PC-9 (cell line): ENCODE data around the gene AMIGO2. TPM values are rescaled to one million over a fixed set of nuclear protein-coding genes. Genes with fewer than 3 reads are reported as not detected.

Experiments
- BruUV-seq: library from RNA; stranded (reverse); fragments of 400-500 nt; replicated peaks from 2 replicates; lab custom pipeline; 2021; lab: Mats Ljungman, UMichigan
- CTCF ChIA-PET: fragments of 300-600 bp; sonication (Branson Sonifier 250); formaldehyde crosslinking; loops from one replicate; lab custom pipeline; 2022; ENCODE audit warnings: antibody characterized with exemption; lab: Charles Lee
- POLR2A ChIA-PET: fragments of 300-600 bp; sonication (Branson Sonifier 250); formaldehyde crosslinking; loops from one replicate; lab custom pipeline; 2022; ENCODE audit warnings: antibody characterized with exemption; ENCODE audit not compliant: unreplicated experiment; lab: Charles Lee
- DNase-seq, 2 experiments: peaks; one replicate each; pipeline versions ENCODE4 v3.0.0 to v3.0.0-alpha.2; 2015 to 2022; ENCODE audit warnings: mixed read lengths in 1 of 2
- H2AFZ ChIP-seq: fragments of 200-600 bp; sonication (generic); 2 replicates; pipeline ENCODE4 v1.8.1; 2017; ENCODE audit warnings: antibody characterized with exemption
- H3F3A ChIP-seq: fragments of 200-600 bp; sonication (generic); 2 replicates; pipeline ENCODE4 v1.8.1; 2017; ENCODE audit warnings: antibody characterized with exemption, mild to moderate bottlenecking, low read depth; ENCODE audit not compliant: insufficient read depth
- H3K27ac ChIP-seq: fragments of 200-600 bp; sonication (generic); 2 replicates; pipeline ENCODE4 v1.6.1; 2016; ENCODE audit warnings: mixed run types
- H3K27me3 ChIP-seq: fragments of 200-600 bp; sonication (generic); 2 replicates; pipeline ENCODE4 v1.6.1; 2016; ENCODE audit warnings: low read depth, mixed run types; ENCODE audit not compliant: insufficient read depth
- H3K36me3 ChIP-seq: fragments of 200-600 bp; sonication (generic); 2 replicates; pipeline ENCODE4 v1.6.1; 2016; ENCODE audit warnings: low read depth, mixed run types
- H3K4me1 ChIP-seq: fragments of 200-600 bp; sonication (generic); replicated peaks from 2 replicates; pipeline ENCODE4 v1.6.1; 2016; ENCODE audit warnings: mixed run types; ENCODE audit not compliant: insufficient read depth
- H3K4me2 ChIP-seq: fragments of 200-600 bp; sonication (generic); 2 replicates; pipeline ENCODE4 v1.6.1; 2017; ENCODE audit warnings: mixed run types
- H3K4me3 ChIP-seq: fragments of 200-600 bp; sonication (generic); 2 replicates; pipeline ENCODE4 v1.6.1; 2016; ENCODE audit warnings: mixed run types
- H3K79me2 ChIP-seq: fragments of 200-600 bp; sonication (generic); 2 replicates; pipeline ENCODE4 v1.6.1; 2017; ENCODE audit warnings: low read depth, mixed run types
- H3K9me2 ChIP-seq: fragments of 200-600 bp; sonication (generic); 2 replicates; pipeline ENCODE4 v1.8.1; 2017; ENCODE audit warnings: mild to moderate bottlenecking; ENCODE audit not compliant: insufficient read depth
- H3K9me3 ChIP-seq: fragments of 200-600 bp; sonication (generic); 2 replicates; pipeline ENCODE4 v1.8.1; 2016; ENCODE audit warnings: low read depth; ENCODE audit not compliant: insufficient read depth
- H4K20me1 ChIP-seq: fragments of 200-600 bp; sonication (generic); 2 replicates; pipeline ENCODE4 v1.8.1; 2017; ENCODE audit not compliant: insufficient read depth
- CTCF ChIP-seq: fragments of 200-600 bp; sonication (generic); conservative IDR thresholded peaks from 2 replicates; pipeline ENCODE4 v1.6.1; 2017; ENCODE audit warnings: mixed run types, antibody characterized with exemption, mild to moderate bottlenecking, moderate library complexity
- EZH2 ChIP-seq: fragments of 200-600 bp; sonication (generic); IDR thresholded peaks from 2 replicates; pipeline ENCODE4 v1.8.0; 2017; ENCODE audit warnings: antibody characterized with exemption, low read depth
- intact Hi-C: fragments of 100-400 bp; cut with micrococcal nuclease; formaldehyde crosslinking; loops from one replicate; pipeline ENCODE4 v1.10.0; 2022; ENCODE audit not compliant: unreplicated experiment
- total RNA-seq: library from RNA; stranded (reverse); gene quantifications from 2 replicates; pipeline ENCODE4 v1.2.3, GENCODE V29; 2021

Gene AMIGO2
- total RNA-seq, 1 experiment from 2014 or later, result 41.9 TPM

GRCh38 chr12:47071241-47071852 lies 8.4 kb downstream of the AMIGO2 start:
- DNase-seq, result no peak
- Histone ChIP-seq H3K27ac (no peak overlapping the region), H3K36me3 (peaks cover 8% of the 10 kb centered on the region), H3K4me1 (peaks cover 10% of the 10 kb centered on the region; the same call in 1 of the 2 replicates), H3K4me3 (no peak overlapping the region), H3K4me2 (no peak overlapping the region), H2AFZ (no peak overlapping the region), H3K9me3 (peaks cover 3% of the 10 kb centered on the region; the same call in 1 of the 2 replicates), H3F3A (no peaks in the 10 kb centered on the region; the same call in 1 of the 2 replicates), H3K79me2 (peaks cover 16% of the 10 kb centered on the region), H4K20me1 (no peaks in the 10 kb centered on the region), H3K27me3 (no peaks in the 10 kb centered on the region), H3K9me2 (no peaks in the 10 kb centered on the region)
- TF ChIP-seq EZH2 (no peak), CTCF (peak; percentile 70)
- no TSS peak for BruUV-seq
- ChIA-PET POLR2A (interaction anchor here (0.6 to 0.7 kb wide), 6 partner anchors 12 to 946 kb away, joined by 3 to 13 read pairs (median 4); no protein-coding TSS in a partner anchor), CTCF (interaction anchor here (0.8 to 1.8 kb wide), 5 partner anchors 37 to 999 kb away, joined by 3 to 10 read pairs (median 3); no protein-coding TSS in a partner anchor)
- intact Hi-C loops, result no loop called here

DNA sequence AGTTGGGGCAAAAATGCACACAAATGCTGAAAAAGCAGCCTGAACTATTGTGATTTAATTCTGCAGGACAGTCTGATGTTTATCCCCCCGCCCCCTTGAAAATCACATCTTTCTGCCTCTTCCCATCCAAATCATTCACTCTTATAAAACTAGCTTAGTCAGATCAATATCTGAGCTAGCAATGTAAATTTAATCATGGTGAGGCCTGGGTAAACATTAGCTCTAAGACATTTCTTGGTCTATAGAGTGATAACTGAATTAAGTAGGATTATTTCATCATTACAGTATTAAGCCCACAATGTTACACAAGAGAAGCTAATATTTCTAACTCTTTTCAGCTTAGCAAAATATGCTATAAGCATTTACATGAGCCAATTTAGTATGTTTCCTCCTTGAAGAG lies 9.4 kb downstream of the AMIGO2 start:
- H3K4me1 ChIP-seq, result peaks cover under 1% of the 10 kb centered on the region; the same call in 1 of the 2 replicates
- H3K9me2 ChIP-seq, result no peaks in the 10 kb centered on the region
- H3K4me2 ChIP-seq, result no peak overlapping the region
- intact Hi-C loops, result no loop called here
- no peak for DNase-seq
- H3K4me3 ChIP-seq, result no peak overlapping the region
- peaks cover 6% of the 10 kb centered on the region for H3K79me2 ChIP-seq
- H3K9me3 ChIP-seq, result peaks cover 3% of the 10 kb centered on the region; the same call in 1 of the 2 replicates
- no peaks in the 10 kb centered on the region for H3K27me3 ChIP-seq
- no peaks in the 10 kb centered on the region for H4K20me1 ChIP-seq
- TF ChIP-seq EZH2 (no peak), CTCF (no peak)
- H3K27ac ChIP-seq, result no peak overlapping the region
- no peak overlapping the region for H2AFZ ChIP-seq
- BruUV-seq, result no TSS peak
- POLR2A ChIA-PET, result interaction anchor here (0.5 to 0.7 kb wide), 3 partner anchors 8 to 945 kb away, joined by 3 to 4 read pairs (median 4); no protein-coding TSS in a partner anchor
- no peaks in the 10 kb centered on the region; the same call in 1 of the 2 replicates for H3K36me3 ChIP-seq
- no peaks in the 10 kb centered on the region; the same call in 1 of the 2 replicates for H3F3A ChIP-seq
- CTCF ChIA-PET, result interaction anchor here (0.6 to 1.8 kb wide), 6 partner anchors 8 to 998 kb away, joined by 3 to 14 read pairs (median 8); no protein-coding TSS in a partner anchor

DNA sequence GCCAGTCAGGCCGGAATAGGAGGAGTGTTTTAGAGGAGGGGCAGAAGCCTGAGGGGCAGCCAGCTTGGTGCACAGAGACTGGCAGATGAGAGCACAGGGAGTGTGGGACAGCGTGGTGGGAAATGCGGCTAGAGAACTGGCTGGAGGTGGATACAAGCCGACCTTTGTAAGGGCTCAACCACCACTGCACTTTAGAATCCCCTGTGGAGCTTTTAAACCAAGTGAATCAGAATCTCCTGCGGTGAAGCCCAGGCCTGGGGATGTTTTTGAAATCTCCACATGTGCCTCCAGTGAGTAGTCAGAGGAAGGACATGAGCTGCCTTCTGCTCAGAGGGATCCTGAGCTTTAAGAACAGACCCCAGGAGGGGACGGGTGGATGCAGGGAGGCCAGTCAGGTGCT lies 11.2 kb downstream of the AMIGO2 start:
- H3K79me2 ChIP-seq, result no peaks in the 10 kb centered on the region
- H3K4me3 ChIP-seq, result no peak overlapping the region
- no peaks in the 10 kb centered on the region; the same call in 1 of the 2 replicates for H3F3A ChIP-seq
- no peaks in the 10 kb centered on the region for H3K4me1 ChIP-seq
- CTCF ChIA-PET, result no interaction called here
- POLR2A ChIA-PET, result no interaction called here
- H2AFZ ChIP-seq, result no peak overlapping the region
- H3K27ac ChIP-seq, result no peak overlapping the region
- no TSS peak for BruUV-seq
- no peaks in the 10 kb centered on the region; the same call in 1 of the 2 replicates for H3K9me3 ChIP-seq
- TF ChIP-seq EZH2 (no peak), CTCF (no peak)
- no peaks in the 10 kb centered on the region for H3K36me3 ChIP-seq
- no peaks in the 10 kb centered on the region for H3K27me3 ChIP-seq
- no peak for DNase-seq
- no peaks in the 10 kb centered on the region for H4K20me1 ChIP-seq
- no peaks in the 10 kb centered on the region for H3K9me2 ChIP-seq
- no peak overlapping the region for H3K4me2 ChIP-seq
- intact Hi-C loops, result no loop called here
